CD4-positive, alpha-beta T cell treated with Interleukin-15 for 1 hour (primary cell): ENCODE results near the gene ABAT.
"Not testable (repeated sequence)": the region's sequence is repeated elsewhere in the genome, so short reads cannot be mapped to it uniquely, and the experiment has no call there.

Experiments used
- DNase-seq: peaks from one replicate; pipeline ENCODE4 v3.0.0-alpha.2; 2020

Gene ABAT

GRCh38 chr16:8649829-8650554 lies 24.4 kb upstream of the ABAT start:
- DNase-seq, result no peak

- not testable (repeated sequence) for DNase-seq
These were observed 22.5 kb upstream of the ABAT start for GRCh38 chr16:8651958-8652357.

- peak; percentile 52 for DNase-seq
These were observed 19.2 kb upstream of the ABAT start for GRCh38 chr16:8655184-8655717.

- DNase-seq, result no peak
These were observed 18.0 kb upstream of the ABAT start for GRCh38 chr16:8656376-8656775.

- DNase-seq, result no peak
These were observed 13.5 kb upstream of the ABAT start for GRCh38 chr16:8660841-8661301.

GRCh38 chr16:8661703-8662102 lies 12.7 kb upstream of the ABAT start:
- no peak for DNase-seq

- no peak for DNase-seq
These were observed 11.0 kb upstream of the ABAT start for GRCh38 chr16:8663192-8664089.

- no peak for DNase-seq
These were observed 8.9 kb upstream of the ABAT start for GRCh38 chr16:8665529-8665928.

- DNase-seq, result no peak
These were observed 6.9 kb upstream of the ABAT start for GRCh38 chr16:8667492-8667891.

- no peak for DNase-seq
These were observed 6.3 kb upstream of the ABAT start for GRCh38 chr16:8668113-8668512.

GRCh38 chr16:8669481-8669880 lies 4.9 kb upstream of the ABAT start:
- DNase-seq, result no peak

GRCh38 chr16:8670014-8670560 lies 4.3 kb upstream of the ABAT start:
- DNase-seq, result no peak

GRCh38 chr16:8673611-8674412 lies 605 bp upstream of the ABAT start:
- DNase-seq, result no peak

- DNase-seq, result peak; percentile 49
These were observed 1.1 kb downstream of the ABAT start for GRCh38 chr16:8675183-8676159.

- no peak for DNase-seq
These were observed 1.7 kb downstream of the ABAT start for GRCh38 chr16:8676160-8676547.

- no peak for DNase-seq
These were observed 2.4 kb downstream of the ABAT start for GRCh38 chr16:8676737-8677375.

GRCh38 chr16:8677481-8677880 lies 3.1 kb downstream of the ABAT start:
- no peak for DNase-seq

GRCh38 chr16:8678068-8678927 lies 3.9 kb downstream of the ABAT start:
- no peak for DNase-seq

GRCh38 chr16:8679151-8679550 lies 4.7 kb downstream of the ABAT start:
- DNase-seq, result no peak
